COR-L47 (cell line): ENCODE measurements around the gene CEP131.

Experiments used
- DNase-seq: peaks from one replicate; lab custom pipeline; 2025; lab: John Stamatoyannopoulos, UW

Gene CEP131

GRCh38 chr17:81200201-81200600 is 22.6 kb downstream of the CEP131 start:
- DNase-seq: no peak

GRCh38 chr17:81199482-81199830 is 23.3 kb downstream of the CEP131 start:
- no peak for DNase-seq

GRCh38 chr17:81198826-81199481 is 23.8 kb downstream of the CEP131 start:
- DNase-seq: no peak

- DNase-seq: no peak
Measured at GRCh38 chr17:81197831-81198490, 24.8 kb downstream of the CEP131 start.

GRCh38 chr17:81197409-81197795 is 25.4 kb downstream of the CEP131 start:
- DNase-seq: no peak

- DNase-seq: no peak
Measured at GRCh38 chr17:81196505-81197408, 26.0 kb downstream of the CEP131 start.

GRCh38 chr17:81195941-81196495 is 26.7 kb downstream of the CEP131 start:
- DNase-seq: no peak

GRCh38 chr17:81194941-81195901 is 27.5 kb downstream of the CEP131 start:
- DNase-seq: no peak

GRCh38 chr17:81194225-81194760 is 28.5 kb downstream of the CEP131 start:
- no peak for DNase-seq

GRCh38 chr17:81193470-81194224 is 29.1 kb downstream of the CEP131 start:
- DNase-seq: no peak

- no peak for DNase-seq
Measured at GRCh38 chr17:81193051-81193410, 29.7 kb downstream of the CEP131 start.

- DNase-seq: no peak
Measured at GRCh38 chr17:81192386-81193050, 30.2 kb downstream of the CEP131 start.

- no peak for DNase-seq
Measured at GRCh38 chr17:81191646-81192045, 31.1 kb downstream of the CEP131 start.

- DNase-seq: no peak
Measured at GRCh38 chr17:81191116-81191515, 31.6 kb downstream of the CEP131 start.

- no peak for DNase-seq
Measured at GRCh38 chr17:81190591-81190990, 32.2 kb downstream of the CEP131 start.

GRCh38 chr17:81189670-81190530 is 32.9 kb downstream of the CEP131 start:
- DNase-seq: no peak

GRCh38 chr17:81189016-81189415 is 33.7 kb downstream of the CEP131 start:
- no peak for DNase-seq

- no peak for DNase-seq
Measured at GRCh38 chr17:81188491-81188840, 34.3 kb downstream of the CEP131 start.
